ENCODE data around the gene CLCN3.
"Not testable (repeated sequence)": the region's sequence is repeated elsewhere in the genome, so short reads cannot be mapped to it uniquely, and the experiment has no call there.

The CLCN3 gene

GRCh38 chr4:169658196-169658595, 37.8 kb downstream of the CLCN3 start:
- no peak for DNase-seq

GRCh38 chr4:169658975-169659715, 38.8 kb downstream of the CLCN3 start:
- no peak for DNase-seq

- peak; percentile 3 for DNase-seq
Observed at GRCh38 chr4:169659716-169660670, 39.6 kb downstream of the CLCN3 start.

- DNase-seq, result no peak
Observed at GRCh38 chr4:169660929-169661328, 40.6 kb downstream of the CLCN3 start.

GRCh38 chr4:169661761-169662160, 41.4 kb downstream of the CLCN3 start:
- no peak for DNase-seq

GRCh38 chr4:169662206-169662605, 41.8 kb downstream of the CLCN3 start:
- no peak for DNase-seq

GRCh38 chr4:169663402-169663801, 43.0 kb downstream of the CLCN3 start:
- DNase-seq, result no peak

GRCh38 chr4:169663831-169664230, 43.5 kb downstream of the CLCN3 start:
- DNase-seq, result no peak

- DNase-seq, result no peak
Observed at GRCh38 chr4:169664615-169665014, 44.2 kb downstream of the CLCN3 start.

GRCh38 chr4:169665046-169665737, 44.8 kb downstream of the CLCN3 start:
- DNase-seq, result no peak

GRCh38 chr4:169668069-169668721, 47.8 kb downstream of the CLCN3 start:
- no peak for DNase-seq

- no peak for DNase-seq
Observed at GRCh38 chr4:169675825-169676224, 55.4 kb downstream of the CLCN3 start.

GRCh38 chr4:169677150-169677748, 56.9 kb downstream of the CLCN3 start:
- no peak for DNase-seq

GRCh38 chr4:169678486-169678885, 58.1 kb downstream of the CLCN3 start:
- not testable (repeated sequence) for DNase-seq

- DNase-seq, result not testable (repeated sequence)
Observed at GRCh38 chr4:169678951-169679591, 58.7 kb downstream of the CLCN3 start.

- no peak for DNase-seq
Observed at GRCh38 chr4:169682372-169683047, 62.1 kb downstream of the CLCN3 start.

GRCh38 chr4:169689681-169690080, 69.3 kb downstream of the CLCN3 start:
- no peak for DNase-seq

GRCh38 chr4:169690787-169691186, 70.4 kb downstream of the CLCN3 start:
- no peak for DNase-seq

- no peak for DNase-seq
Observed at GRCh38 chr4:169698331-169698730, 78.0 kb downstream of the CLCN3 start.

GRCh38 chr4:169707958-169708643, 87.7 kb downstream of the CLCN3 start:
- no peak for DNase-seq

- no peak for DNase-seq
Observed at GRCh38 chr4:169715826-169716225, 95.4 kb downstream of the CLCN3 start.

Measured in GOT3 (cell line).